Activated T-helper 1 cell treated with anti-CD3 and anti-CD28 coated beads, Interleukin-12 subunit alpha, Interleukin-12 subunit beta, Interleukin-2, Interleukin-4 antibody, amounts not matched to agents 30 ng/mL and 10 ng/mL and 1 ng/mL, durations not matched to agents 14 hours and 24 hours and 36 hours (primary cell): ENCODE measurements around the gene EGF. TPM values are rescaled to one million over a fixed set of nuclear protein-coding genes. Genes with fewer than 3 reads are reported as not detected.
A peak's percentile ranks its signal among the peaks of the same experiment; 100 is the strongest.

Source experiments
- DNase-seq: peaks from one replicate; pipeline ENCODE4 v3.0.0; 2021; ENCODE audit warnings: low spot score
- H3K27ac Mint-ChIP-seq: one replicate; pipeline ENCODE4 v1.8.0; 2021; ENCODE audit warnings: mild to moderate bottlenecking, mixed read lengths
- H3K27me3 Mint-ChIP-seq: one replicate; pipeline ENCODE4 v1.8.0; 2022; ENCODE audit warnings: mild to moderate bottlenecking, moderate library complexity, mixed read lengths; ENCODE audit not compliant: insufficient read depth
- H3K36me3 Mint-ChIP-seq: one replicate; pipeline ENCODE4 v1.8.0; 2021; ENCODE audit warnings: low read depth, mixed read lengths
- H3K4me1 Mint-ChIP-seq: one replicate; pipeline ENCODE4 v1.8.0; 2021; ENCODE audit warnings: low read depth, mixed read lengths
- H3K4me3 Mint-ChIP-seq: one replicate; pipeline ENCODE4 v1.8.0; 2021; ENCODE audit warnings: mild to moderate bottlenecking, moderate library complexity, mixed read lengths
- H3K9me3 Mint-ChIP-seq: one replicate; pipeline ENCODE4 v1.8.0; 2021; ENCODE audit warnings: mixed read lengths
- intact Hi-C: fragments of 100-400 bp; cut with micrococcal nuclease; formaldehyde crosslinking; loops from one replicate; pipeline ENCODE4 v1.15.1; 2024
- total RNA-seq: library from RNA; stranded (reverse); gene quantifications from 2 replicates; pipeline ENCODE4 v1.2.3, GENCODE V29; 2022

EGF gene
- total RNA-seq, 1 donor from 2014 or later: not detected

- intact Hi-C loops: no loop called here
Measured at GRCh38 chr4:109994415-109994827, 81.7 kb downstream of the EGF start.

GRCh38 chr4:109996526-109996925 is 83.8 kb downstream of the EGF start:
- Mint-ChIP-seq H3K36me3 (no peaks in the 10 kb centered on the region), H3K4me1 (peaks cover 15% of the 10 kb centered on the region), H3K4me3 (no peak overlapping the region), H3K27me3 (peaks cover 5% of the 10 kb centered on the region), H3K9me3 (no peaks in the 10 kb centered on the region), H3K27ac (no peak overlapping the region)
- intact Hi-C loops: loop anchor here (5.0 kb wide), 3 partner anchors 574 to 1856 kb away; no protein-coding TSS in a partner anchor
- DNase-seq: no peak

More at GRCh38 chr4:109994415-109994827, 81.7 kb downstream of the EGF start:
- H3K4me1 Mint-ChIP-seq: peaks cover 19% of the 10 kb centered on the region
- no peak overlapping the region for H3K4me3 Mint-ChIP-seq
- H3K9me3 Mint-ChIP-seq: no peaks in the 10 kb centered on the region
- peaks cover 1% of the 10 kb centered on the region for H3K36me3 Mint-ChIP-seq
- no peak for DNase-seq
- no peak overlapping the region for H3K27ac Mint-ChIP-seq
- peaks cover 2% of the 10 kb centered on the region for H3K27me3 Mint-ChIP-seq

- Mint-ChIP-seq H3K4me1 (peaks cover 18% of the 10 kb centered on the region), H3K9me3 (no peaks in the 10 kb centered on the region), H3K27ac (no peak overlapping the region), H3K36me3 (no peaks in the 10 kb centered on the region), H3K4me3 (no peak overlapping the region), H3K27me3 (peaks cover 4% of the 10 kb centered on the region)
- peak; percentile 14 for DNase-seq
- intact Hi-C loops: loop anchor here (1.0 to 5.0 kb wide), 4 partner anchors 517 to 1853 kb away; no protein-coding TSS in a partner anchor
Measured at GRCh38 chr4:109998867-109999584, 86.3 kb downstream of the EGF start.

- intact Hi-C loops: loop anchor here (5.0 kb wide), 3 partner anchors 577 to 1853 kb away; no protein-coding TSS in a partner anchor
- no peak overlapping the region for H3K4me3 Mint-ChIP-seq
- no peaks in the 10 kb centered on the region for H3K36me3 Mint-ChIP-seq
- H3K9me3 Mint-ChIP-seq: no peaks in the 10 kb centered on the region
- H3K4me1 Mint-ChIP-seq: peaks cover 12% of the 10 kb centered on the region
- H3K27ac Mint-ChIP-seq: no peak overlapping the region
- peaks cover 4% of the 10 kb centered on the region for H3K27me3 Mint-ChIP-seq
- no peak for DNase-seq
Measured at GRCh38 chr4:109999585-109999912, 86.9 kb downstream of the EGF start.

- no peaks in the 10 kb centered on the region for H3K36me3 Mint-ChIP-seq
- DNase-seq: no peak
- intact Hi-C loops: loop anchor here (5.0 kb wide), 1 partner anchor 295 kb away; no protein-coding TSS in a partner anchor
- no peak overlapping the region for H3K4me3 Mint-ChIP-seq
- peaks cover 15% of the 10 kb centered on the region for H3K4me1 Mint-ChIP-seq
- no peak overlapping the region for H3K27ac Mint-ChIP-seq
- no peaks in the 10 kb centered on the region for H3K9me3 Mint-ChIP-seq
- H3K27me3 Mint-ChIP-seq: peaks cover 4% of the 10 kb centered on the region
Measured at GRCh38 chr4:110002326-110002725, 89.6 kb downstream of the EGF start.

GRCh38 chr4:110003401-110004187 is 90.9 kb downstream of the EGF start:
- no peak overlapping the region for H3K27ac Mint-ChIP-seq

GRCh38 chr4:110004556-110004955 is 91.9 kb downstream of the EGF start:
- DNase-seq: no peak
- H3K9me3 Mint-ChIP-seq: no peaks in the 10 kb centered on the region
- H3K4me1 Mint-ChIP-seq: peaks cover 23% of the 10 kb centered on the region
- intact Hi-C loops: loop anchor here (2.0 to 5.0 kb wide), 3 partner anchors 46 to 310 kb away; no protein-coding TSS in a partner anchor
- H3K4me3 Mint-ChIP-seq: no peak overlapping the region
- H3K27ac Mint-ChIP-seq: no peak overlapping the region
- peaks cover 6% of the 10 kb centered on the region for H3K27me3 Mint-ChIP-seq
- H3K36me3 Mint-ChIP-seq: no peaks in the 10 kb centered on the region

More at GRCh38 chr4:110003401-110004187, 90.9 kb downstream of the EGF start:
- Mint-ChIP-seq H3K36me3 (no peaks in the 10 kb centered on the region), H3K4me3 (no peak overlapping the region), H3K4me1 (peaks cover 23% of the 10 kb centered on the region), H3K9me3 (no peaks in the 10 kb centered on the region), H3K27me3 (peaks cover 4% of the 10 kb centered on the region)
- intact Hi-C loops: loop anchor here (2.0 to 5.0 kb wide), 3 partner anchors 47 to 311 kb away; no protein-coding TSS in a partner anchor
- DNase-seq: no peak

- Mint-ChIP-seq H3K4me1 (peaks cover 23% of the 10 kb centered on the region), H3K27me3 (peaks cover 2% of the 10 kb centered on the region), H3K4me3 (no peak overlapping the region), H3K27ac (no peak overlapping the region), H3K9me3 (no peaks in the 10 kb centered on the region), H3K36me3 (no peaks in the 10 kb centered on the region)
- no peak for DNase-seq
- intact Hi-C loops: loop anchor here (1.0 to 5.0 kb wide), 7 partner anchors 45 to 511 kb away; partner anchors contain the start of gene ELOVL6
Measured at GRCh38 chr4:110005461-110006056, 92.9 kb downstream of the EGF start.

- no peak overlapping the region for H3K27ac Mint-ChIP-seq
- DNase-seq: no peak
- intact Hi-C loops: loop anchor here (5.0 kb wide), 1 partner anchor 280 kb away; no protein-coding TSS in a partner anchor
Measured at GRCh38 chr4:110007217-110007616, 94.5 kb downstream of the EGF start.

GRCh38 chr4:110008540-110008939 is 95.9 kb downstream of the EGF start:
- no peaks in the 10 kb centered on the region for H3K36me3 Mint-ChIP-seq
- no peak for DNase-seq
- intact Hi-C loops: loop anchor here (5.0 kb wide), 1 partner anchor 279 kb away; no protein-coding TSS in a partner anchor
- no peaks in the 10 kb centered on the region for H3K9me3 Mint-ChIP-seq
- H3K27me3 Mint-ChIP-seq: peaks cover 6% of the 10 kb centered on the region
- H3K27ac Mint-ChIP-seq: no peak overlapping the region
- no peak overlapping the region for H3K4me3 Mint-ChIP-seq
- H3K4me1 Mint-ChIP-seq: peaks cover 14% of the 10 kb centered on the region

More at GRCh38 chr4:110007217-110007616, 94.5 kb downstream of the EGF start:
- Mint-ChIP-seq H3K4me1 (peaks cover 15% of the 10 kb centered on the region), H3K9me3 (no peaks in the 10 kb centered on the region), H3K36me3 (no peaks in the 10 kb centered on the region), H3K4me3 (no peak overlapping the region), H3K27me3 (peaks cover 2% of the 10 kb centered on the region)

- no peak for DNase-seq
- no peak overlapping the region for H3K4me3 Mint-ChIP-seq
- H3K36me3 Mint-ChIP-seq: no peaks in the 10 kb centered on the region
- peaks cover 8% of the 10 kb centered on the region for H3K27me3 Mint-ChIP-seq
- no peak overlapping the region for H3K27ac Mint-ChIP-seq
- intact Hi-C loops: loop anchor here (5.0 kb wide), 1 partner anchor 278 kb away; no protein-coding TSS in a partner anchor
- no peaks in the 10 kb centered on the region for H3K9me3 Mint-ChIP-seq
- H3K4me1 Mint-ChIP-seq: peaks cover 14% of the 10 kb centered on the region
Measured at GRCh38 chr4:110009550-110009949, 96.9 kb downstream of the EGF start.

- Mint-ChIP-seq H3K36me3 (no peaks in the 10 kb centered on the region), H3K4me1 (peaks cover 8% of the 10 kb centered on the region), H3K9me3 (no peaks in the 10 kb centered on the region), H3K27ac (no peak overlapping the region), H3K4me3 (no peak overlapping the region), H3K27me3 (peaks cover 8% of the 10 kb centered on the region)
- DNase-seq: no peak
- intact Hi-C loops: no loop called here
Measured at GRCh38 chr4:110010797-110011196, 98.1 kb downstream of the EGF start.
